Measurements from ENCODE around the gene INPP4B. TPM values are rescaled to one million over a fixed set of nuclear protein-coding genes. Genes with fewer than 3 reads are reported as not detected.

INPP4B gene
- total and polyA plus RNA-seq, 2 experiments from 2014 or later = 4.6 to 5.5 TPM

DNA sequence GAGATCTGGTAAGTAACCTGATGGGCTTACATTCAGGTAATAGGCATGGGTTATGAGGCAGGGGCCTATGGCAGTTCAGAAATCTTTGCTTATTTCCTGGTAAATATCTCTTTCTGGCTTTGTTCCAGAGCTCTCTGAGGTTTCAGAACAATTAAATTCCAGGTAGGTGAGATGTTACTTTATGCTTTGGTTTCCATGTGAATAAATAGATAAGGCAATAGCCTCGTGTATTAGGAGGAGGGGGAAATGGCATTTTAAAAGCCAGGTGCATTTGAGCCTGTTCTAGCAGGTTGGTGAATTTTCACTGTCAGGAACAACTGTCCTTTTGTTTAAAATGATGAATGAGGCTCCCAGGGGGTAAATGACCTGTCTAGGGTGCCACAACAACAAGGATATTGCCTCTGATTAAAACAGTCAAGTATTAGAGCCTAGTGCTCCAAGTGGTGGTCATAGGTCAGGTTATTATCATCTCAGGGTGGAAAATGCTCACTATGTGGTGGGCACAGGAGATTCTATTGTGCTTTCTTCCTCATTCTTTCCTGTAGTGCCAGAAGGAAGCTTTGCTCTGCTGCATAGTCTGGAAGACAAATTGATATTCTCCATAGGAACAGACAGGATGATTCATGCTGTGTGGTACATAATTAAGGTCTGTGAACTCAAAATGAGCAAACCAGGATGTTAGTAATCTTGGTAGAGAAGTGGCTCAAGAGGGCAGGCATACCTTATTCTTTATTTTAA is 296.2 kb downstream of the INPP4B start:
- H3K4me3 ChIP-seq = no peak overlapping the region
- H3K27me3 ChIP-seq = no peaks in the 10 kb centered on the region
- H3K9me3 ChIP-seq (ENCODE audit: low read depth) = no peaks in the 10 kb centered on the region
- H3K27ac ChIP-seq = peak overlapping the region; percentile 56
- DNase-seq (ENCODE audit: low read depth in 1 of 2, low spot score in 1 of 2) = peak; percentile 34 to 54
- peaks cover 12% of the 10 kb centered on the region for H3K4me1 ChIP-seq (ENCODE audit: low read depth)
- H3K36me3 ChIP-seq = no peaks in the 10 kb centered on the region
- TF ChIP-seq, protein P1, sequence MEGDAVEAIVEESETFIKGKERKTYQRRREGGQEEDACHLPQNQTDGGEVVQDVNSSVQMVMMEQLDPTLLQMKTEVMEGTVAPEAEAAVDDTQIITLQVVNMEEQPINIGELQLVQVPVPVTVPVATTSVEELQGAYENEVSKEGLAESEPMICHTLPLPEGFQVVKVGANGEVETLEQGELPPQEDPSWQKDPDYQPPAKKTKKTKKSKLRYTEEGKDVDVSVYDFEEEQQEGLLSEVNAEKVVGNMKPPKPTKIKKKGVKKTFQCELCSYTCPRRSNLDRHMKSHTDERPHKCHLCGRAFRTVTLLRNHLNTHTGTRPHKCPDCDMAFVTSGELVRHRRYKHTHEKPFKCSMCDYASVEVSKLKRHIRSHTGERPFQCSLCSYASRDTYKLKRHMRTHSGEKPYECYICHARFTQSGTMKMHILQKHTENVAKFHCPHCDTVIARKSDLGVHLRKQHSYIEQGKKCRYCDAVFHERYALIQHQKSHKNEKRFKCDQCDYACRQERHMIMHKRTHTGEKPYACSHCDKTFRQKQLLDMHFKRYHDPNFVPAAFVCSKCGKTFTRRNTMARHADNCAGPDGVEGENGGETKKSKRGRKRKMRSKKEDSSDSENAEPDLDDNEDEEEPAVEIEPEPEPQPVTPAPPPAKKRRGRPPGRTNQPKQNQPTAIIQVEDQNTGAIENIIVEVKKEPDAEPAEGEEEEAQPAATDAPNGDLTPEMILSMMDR (IDR thresholded peaks at IDR 0.05; ENCODE audit: low read depth, low read length) = no peak

DNA sequence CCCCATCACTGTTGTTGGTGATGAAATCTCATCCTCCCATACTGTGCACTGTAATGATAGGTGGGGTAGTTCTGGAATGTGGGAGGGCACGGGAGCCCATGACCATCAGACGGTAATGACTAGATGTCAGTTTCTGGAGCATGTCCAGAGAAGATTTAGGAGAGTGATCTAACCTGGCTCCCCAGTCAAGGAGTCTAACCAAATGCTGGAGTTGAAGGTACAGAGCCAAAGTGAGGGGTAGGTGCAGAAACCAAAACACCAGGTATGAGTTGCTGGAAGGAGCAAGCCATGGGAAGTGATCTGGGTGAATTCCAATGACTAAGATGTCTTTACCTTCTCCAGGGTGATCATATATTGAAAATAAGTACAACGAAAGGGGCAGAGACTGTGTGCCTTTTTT is 296.9 kb downstream of the INPP4B start:
- TF ChIP-seq, protein P1 (IDR thresholded peaks at IDR 0.05; ENCODE audit: low read depth, low read length) = no peak
- H3K27ac ChIP-seq = peak overlapping the region; percentile 56

DNA sequence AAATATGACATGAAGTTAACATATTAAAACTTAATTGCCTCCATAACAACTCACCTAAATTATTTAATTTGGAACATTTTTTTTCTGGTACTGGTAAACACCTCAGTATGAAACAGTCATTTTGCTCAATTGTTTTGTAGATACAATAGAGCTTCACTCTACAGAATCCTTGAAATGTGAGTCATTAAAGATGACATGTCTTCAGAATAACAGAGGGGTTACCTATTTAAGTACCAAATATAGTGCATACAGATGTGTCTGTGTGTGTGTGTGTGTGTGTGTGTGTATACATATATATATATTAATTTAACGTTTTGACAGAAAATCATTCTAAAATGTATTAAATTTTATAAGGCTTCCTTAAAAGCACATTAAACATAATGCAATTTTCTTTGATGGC is 297.6 kb downstream of the INPP4B start:
- H3K4me1 ChIP-seq (ENCODE audit: low read depth) = peaks cover 12% of the 10 kb centered on the region
- H3K36me3 ChIP-seq = no peaks in the 10 kb centered on the region
- DNase-seq (ENCODE audit: low read depth in 1 of 2, low spot score in 1 of 2) = no peak
- H3K27ac ChIP-seq = no peak overlapping the region
- no peaks in the 10 kb centered on the region for H3K27me3 ChIP-seq
- no peaks in the 10 kb centered on the region for H3K9me3 ChIP-seq (ENCODE audit: low read depth)
- H3K4me3 ChIP-seq = no peak overlapping the region
- TF ChIP-seq, protein P1 (IDR thresholded peaks at IDR 0.05; ENCODE audit: low read depth, low read length) = no peak

More for the DNA sequence above, 296.9 kb downstream of the INPP4B start:
- no peak for DNase-seq (ENCODE audit: low read depth in 1 of 2, low spot score in 1 of 2)
- Histone ChIP-seq H3K36me3 (no peaks in the 10 kb centered on the region), H3K4me3 (no peak overlapping the region), H3K27me3 (no peaks in the 10 kb centered on the region), H3K4me1 (ENCODE audit: low read depth) (peaks cover 12% of the 10 kb centered on the region), H3K9me3 (ENCODE audit: low read depth) (no peaks in the 10 kb centered on the region)

DNA sequence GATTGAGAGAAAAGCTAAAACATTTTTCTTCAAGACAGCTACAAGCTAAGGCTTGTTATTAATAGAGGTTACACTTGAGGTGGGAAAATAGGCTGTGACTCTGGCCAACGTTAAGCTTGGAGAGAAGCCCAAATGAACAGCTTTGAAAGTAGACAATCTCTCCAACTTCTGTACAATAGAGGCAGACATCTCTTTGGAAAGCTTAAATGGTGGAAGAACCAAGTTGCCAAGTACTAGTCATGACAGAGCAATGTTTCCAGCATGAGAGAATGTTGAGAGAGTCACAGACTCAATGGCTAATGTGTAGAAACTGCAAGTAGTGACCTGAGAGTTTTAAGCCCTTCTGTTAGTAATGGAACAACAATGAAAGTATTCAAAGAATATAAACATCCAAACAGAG is 298.1 kb downstream of the INPP4B start:
- H3K27ac ChIP-seq = no peak overlapping the region
- no peaks in the 10 kb centered on the region for H3K36me3 ChIP-seq
- TF ChIP-seq, protein P1 (IDR thresholded peaks at IDR 0.05; ENCODE audit: low read depth, low read length) = no peak
- DNase-seq (ENCODE audit: low read depth in 1 of 2, low spot score in 1 of 2) = no peak
- H3K27me3 ChIP-seq = no peaks in the 10 kb centered on the region
- H3K4me1 ChIP-seq (ENCODE audit: low read depth) = peaks cover 12% of the 10 kb centered on the region
- H3K4me3 ChIP-seq = no peak overlapping the region
- no peaks in the 10 kb centered on the region for H3K9me3 ChIP-seq (ENCODE audit: low read depth)

DNA sequence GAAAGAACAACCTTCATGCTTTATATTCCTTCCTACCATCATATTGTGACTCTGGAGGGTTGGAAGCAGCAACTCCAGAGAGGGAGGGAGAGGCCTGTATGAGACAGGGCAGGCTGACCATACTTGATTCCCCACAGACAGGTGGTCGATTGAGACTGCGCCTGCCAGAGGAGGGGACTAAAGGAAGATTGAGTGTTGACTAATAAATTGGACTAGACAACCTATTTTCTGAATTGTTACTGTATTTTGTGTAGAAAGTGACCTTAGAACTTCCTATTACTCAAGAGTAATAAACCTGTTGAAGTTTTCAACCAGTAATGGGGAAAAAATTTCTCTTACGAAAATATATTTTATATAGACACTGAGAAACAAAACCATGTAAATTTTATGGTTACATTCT is 301.5 kb downstream of the INPP4B start:
- peaks cover 5% of the 10 kb centered on the region for H3K4me1 ChIP-seq (ENCODE audit: low read depth)
- no peaks in the 10 kb centered on the region for H3K9me3 ChIP-seq (ENCODE audit: low read depth)
- DNase-seq (ENCODE audit: low read depth in 1 of 2, low spot score in 1 of 2) = no peak
- TF ChIP-seq, protein P1 (IDR thresholded peaks at IDR 0.05; ENCODE audit: low read depth, low read length) = no peak
- H3K36me3 ChIP-seq = no peaks in the 10 kb centered on the region
- H3K27ac ChIP-seq = no peak overlapping the region
- no peaks in the 10 kb centered on the region for H3K27me3 ChIP-seq
- H3K4me3 ChIP-seq = no peak overlapping the region
